B cell (primary cell): ENCODE data around the gene GALNT18. TPM values are rescaled to one million over a fixed set of nuclear protein-coding genes. Genes with fewer than 3 reads are reported as not detected.

Experiments used
- ATAC-seq: fragments of 200-7000 bp; cut with Tn5 transposase; one replicate; pipeline ENCODE4 v1.10.0; 2021; ENCODE audit warnings: low read depth, mild to moderate bottlenecking, moderate number of reproducible peaks, moderate library complexity
- CTCF ChIA-PET: fragments of 350-600 bp; sonication (Branson Sonifier 250); formaldehyde crosslinking; loops from one replicate; lab custom pipeline; 2021; ENCODE audit warnings: antibody characterized with exemption, inconsistent platforms; lab: Charles Lee
- POLR2A ChIA-PET: fragments of 350-600 bp; sonication (Branson Sonifier 250); formaldehyde crosslinking; loops from one replicate; lab custom pipeline; 2021; ENCODE audit warnings: antibody characterized with exemption; lab: Charles Lee
- DNase-seq: peaks from one replicate; pipeline ENCODE4 v3.0.0; 2013
- H2AFZ ChIP-seq: 2 replicates; pipeline ENCODE4 v1.6.1; 2012; ENCODE audit warnings: mild to moderate bottlenecking, low read depth, low read length; ENCODE audit not compliant: insufficient read depth, poor library complexity, severe bottlenecking
- H3K27ac ChIP-seq, 2 donors: 1 replicate in 1 of 2; 2 replicates in 1 of 2; pipeline ENCODE4 v1.5.1; 2012 to 2013; ENCODE audit warnings: low read length in 2 of 2, mild to moderate bottlenecking in 2 of 2, moderate library complexity in 1 of 2
- H3K27me3 ChIP-seq, 4 experiments: fragments of 200-600 bp in 1 of 4; sonication (generic) in 1 of 4; replicated peaks in 1 of 4; 1 replicate in 2 of 4; 2 replicates in 2 of 4; pipeline versions ENCODE4 v1.6.1 to v1.7.0; 2013 to 2016; ENCODE audit warnings: low read length in 3 of 4, mild to moderate bottlenecking in 2 of 4, mixed read lengths in 1 of 4, moderate library complexity in 1 of 4; ENCODE audit not compliant: insufficient read depth in 4 of 4, control insufficient read depth in 3 of 4; ENCODE audit errors: control extremely low read depth in 1 of 4
- H3K36me3 ChIP-seq, 2 experiments: replicated peaks in 1 of 2; 1 replicate in 1 of 2; 2 replicates in 1 of 2; pipeline versions ENCODE4 v1.6.1 to v1.7.1; 2013; ENCODE audit warnings: low read length in 1 of 2; ENCODE audit not compliant: insufficient read depth in 2 of 2, control insufficient read depth in 1 of 2; ENCODE audit errors: control extremely low read depth in 1 of 2, extremely low read depth in 1 of 2
- H3K4me1 ChIP-seq, 2 donors: fragments of 200-600 bp in 1 of 2; sonication (generic) in 1 of 2; 1 replicate in 1 of 2; 2 replicates in 1 of 2; pipeline versions ENCODE4 v1.5.1 to v1.6.1; 2013 to 2017; ENCODE audit warnings: low read length in 2 of 2; ENCODE audit not compliant: control insufficient read depth in 2 of 2, insufficient read depth in 2 of 2
- H3K4me2 ChIP-seq: replicated peaks from 2 replicates; pipeline ENCODE3; 2012; ENCODE audit warnings: mild to moderate bottlenecking, low read depth, low read length; ENCODE audit not compliant: poor library complexity, severe bottlenecking
- H3K4me3 ChIP-seq, 5 experiments: fragments of 200-600 bp in 1 of 5; sonication (generic) in 1 of 5; 1 replicate in 3 of 5; 2 replicates in 2 of 5; pipeline versions ENCODE4 v1.5.1 to v1.7.0; 2011 to 2016; ENCODE audit warnings: low read length in 4 of 5, mild to moderate bottlenecking in 4 of 5, low read depth in 2 of 5, control low read depth in 1 of 5, moderate library complexity in 1 of 5; ENCODE audit not compliant: insufficient read depth in 1 of 5; ENCODE audit errors: control extremely low read depth in 1 of 5, extremely low read depth in 1 of 5
- H3K79me2 ChIP-seq: fragments of 200-600 bp; sonication (generic); one replicate; pipeline ENCODE4 v1.6.0; 2016; ENCODE audit warnings: low read length; ENCODE audit not compliant: control insufficient read depth, insufficient read depth
- H3K9ac ChIP-seq: fragments of 200-600 bp; sonication (generic); 2 replicates; pipeline ENCODE4 v1.6.1; 2017; ENCODE audit warnings: mild to moderate bottlenecking, low read length, moderate library complexity
- H3K9me3 ChIP-seq, 3 donors: one replicate each; pipeline versions ENCODE4 v1.6.1 to v1.7.1; 2013; ENCODE audit warnings: low read length in 2 of 3; ENCODE audit not compliant: control insufficient read depth in 2 of 3, insufficient read depth in 1 of 3; ENCODE audit errors: control extremely low read depth in 1 of 3
- H4K20me1 ChIP-seq: 2 replicates; pipeline ENCODE4 v1.6.0; 2012; ENCODE audit warnings: mild to moderate bottlenecking, low read length; ENCODE audit not compliant: insufficient read depth, control insufficient read depth, poor library complexity, severe bottlenecking
- H3K27ac Mint-ChIP-seq: one replicate; pipeline ENCODE4 v1.8.0; 2021; ENCODE audit warnings: mixed read lengths
- H3K27me3 Mint-ChIP-seq: one replicate; pipeline ENCODE4 v1.8.0; 2021; ENCODE audit warnings: mixed read lengths
- H3K4me1 Mint-ChIP-seq: one replicate; pipeline ENCODE4 v1.8.0; 2021; ENCODE audit warnings: mixed read lengths
- H3K4me3 Mint-ChIP-seq: one replicate; pipeline ENCODE4 v1.8.0; 2021; ENCODE audit warnings: mixed read lengths
- H3K9me3 Mint-ChIP-seq: one replicate; pipeline ENCODE4 v1.8.0; 2022; ENCODE audit warnings: mixed read lengths; ENCODE audit not compliant: insufficient read depth
- EZH2 ChIP-seq: IDR thresholded peaks from 2 replicates; pipeline ENCODE4 v1.6.1; 2012; ENCODE audit warnings: borderline replicate concordance, low read depth, mild to moderate bottlenecking, moderate library complexity, low read length; ENCODE audit not compliant: insufficient read depth, poor library complexity, severe bottlenecking
- WGBS: methylation state at CpG from one replicate; pipeline ENCODE4 v1.1.5; 2013; ENCODE audit warnings: missing lambda C conversion rate; ENCODE audit not compliant: insufficient coverage; 5-methylcytosine and 5-hydroxymethylcytosine counted together
- intact Hi-C: fragments of 100-400 bp; cut with micrococcal nuclease; formaldehyde crosslinking; loops from one replicate; pipeline ENCODE4 v1.10.0; 2022
- polyA plus RNA-seq: library from polyadenylated mRNA; depleted of rRNA; stranded (reverse); fragments of >200 nt; gene quantifications from 2 replicates; pipeline ENCODE4 v1.2.3, GENCODE V29; 2012
- total RNA-seq, 2 donors: library from RNA; stranded (reverse); fragments of 120-200 nt in 1 of 2; gene quantifications; 1 replicate in 1 of 2; 2 replicates in 1 of 2; pipeline versions ENCODE4 v1.2.3 to v1.2.4, GENCODE V29; 2013 to 2022
- TF ChIP-seq, protein P1 (sequence below): fragments of 200-600 bp; IDR thresholded peaks from one replicate; pipeline ENCODE4 v1.8.0; 2022; ENCODE audit warnings: antibody characterized with exemption, mild to moderate bottlenecking

GALNT18 gene
- total and polyA plus RNA-seq, 2 donors (not counting 1 experiment from before 2014, with no cell fraction given), result not detected

DNA sequence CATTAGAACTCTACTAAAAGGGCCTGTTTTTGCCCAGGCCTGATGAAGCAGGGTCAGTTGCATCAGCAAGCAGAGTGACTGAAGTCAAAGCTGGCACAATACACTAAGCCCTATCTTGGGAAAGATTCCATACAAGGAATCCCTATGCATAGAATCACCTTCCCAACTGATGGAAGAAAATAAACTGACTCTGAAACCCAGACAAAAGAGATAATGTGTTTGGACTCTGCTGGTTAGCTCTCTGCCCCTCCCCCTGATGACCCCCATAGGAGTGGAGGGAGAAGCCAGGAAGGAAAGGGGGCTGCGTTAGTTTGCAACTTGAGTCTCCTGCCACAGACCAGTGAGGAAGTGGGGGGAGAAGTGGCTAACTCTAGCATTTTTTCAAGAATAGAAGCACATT lies 32.9 kb downstream of the GALNT18 start:
- H3K4me1 ChIP-seq, result no peaks in the 10 kb centered on the region
- Mint-ChIP-seq H3K27me3 (peaks cover 2% of the 10 kb centered on the region), H3K4me1 (no peaks in the 10 kb centered on the region), H3K9me3 (no peaks in the 10 kb centered on the region), H3K27ac (no peak overlapping the region), H3K4me3 (no peak overlapping the region)
- no peak for TF ChIP-seq EZH2
- TF ChIP-seq, protein P1, sequence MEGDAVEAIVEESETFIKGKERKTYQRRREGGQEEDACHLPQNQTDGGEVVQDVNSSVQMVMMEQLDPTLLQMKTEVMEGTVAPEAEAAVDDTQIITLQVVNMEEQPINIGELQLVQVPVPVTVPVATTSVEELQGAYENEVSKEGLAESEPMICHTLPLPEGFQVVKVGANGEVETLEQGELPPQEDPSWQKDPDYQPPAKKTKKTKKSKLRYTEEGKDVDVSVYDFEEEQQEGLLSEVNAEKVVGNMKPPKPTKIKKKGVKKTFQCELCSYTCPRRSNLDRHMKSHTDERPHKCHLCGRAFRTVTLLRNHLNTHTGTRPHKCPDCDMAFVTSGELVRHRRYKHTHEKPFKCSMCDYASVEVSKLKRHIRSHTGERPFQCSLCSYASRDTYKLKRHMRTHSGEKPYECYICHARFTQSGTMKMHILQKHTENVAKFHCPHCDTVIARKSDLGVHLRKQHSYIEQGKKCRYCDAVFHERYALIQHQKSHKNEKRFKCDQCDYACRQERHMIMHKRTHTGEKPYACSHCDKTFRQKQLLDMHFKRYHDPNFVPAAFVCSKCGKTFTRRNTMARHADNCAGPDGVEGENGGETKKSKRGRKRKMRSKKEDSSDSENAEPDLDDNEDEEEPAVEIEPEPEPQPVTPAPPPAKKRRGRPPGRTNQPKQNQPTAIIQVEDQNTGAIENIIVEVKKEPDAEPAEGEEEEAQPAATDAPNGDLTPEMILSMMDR, result no peak
- peaks cover 0 to 3% (median 0%) of the 10 kb centered on the region in 4 experiments for H3K27me3 ChIP-seq
- H3K79me2 ChIP-seq, result no peaks in the 10 kb centered on the region
- intact Hi-C loops, result no loop called here
- no peak overlapping the region for H3K4me3 ChIP-seq
- no CpG with 5 or more reads among the region's 1 CpG for WGBS
- H3K36me3 ChIP-seq, result no peaks in the 10 kb centered on the region
- H3K4me2 ChIP-seq, result no peak overlapping the region
- H3K9me3 ChIP-seq, result no peaks in the 10 kb centered on the region
- CTCF ChIA-PET, result no interaction called here
- DNase-seq (no peak), ATAC-seq (no peak)
- H4K20me1 ChIP-seq, result no peaks in the 10 kb centered on the region
- no peak overlapping the region for H3K27ac ChIP-seq
- H2AFZ ChIP-seq, result no peak overlapping the region
- H3K9ac ChIP-seq, result no peak overlapping the region
- POLR2A ChIA-PET, result no interaction called here

- H3K4me2 ChIP-seq, result no peak overlapping the region
- no peaks in the 10 kb centered on the region for H4K20me1 ChIP-seq
- ChIA-PET CTCF (no interaction called here), POLR2A (no interaction called here)
- no peak overlapping the region for H2AFZ ChIP-seq
- H3K79me2 ChIP-seq, result no peaks in the 10 kb centered on the region
- H3K4me3 ChIP-seq, result no peak overlapping the region
- no peak overlapping the region for H3K27ac ChIP-seq
- H3K27me3 ChIP-seq, result peaks cover 0 to 3% (median 0%) of the 10 kb centered on the region in 4 experiments
- Mint-ChIP-seq H3K9me3 (no peaks in the 10 kb centered on the region), H3K27ac (no peak overlapping the region), H3K4me3 (no peak overlapping the region), H3K27me3 (peaks cover 2% of the 10 kb centered on the region), H3K4me1 (no peaks in the 10 kb centered on the region)
- intact Hi-C loops, result no loop called here
- TF ChIP-seq, protein P1, result no peak
- TF ChIP-seq EZH2, result no peak
- no CpG with 5 or more reads among the region's 2 CpGs for WGBS
- H3K36me3 ChIP-seq, result no peaks in the 10 kb centered on the region
- no peak for ATAC-seq
- no peak overlapping the region for H3K9ac ChIP-seq
- DNase-seq, result no peak
- H3K9me3 ChIP-seq, result no peaks in the 10 kb centered on the region
- no peaks in the 10 kb centered on the region for H3K4me1 ChIP-seq
These were observed 33.6 kb downstream of the GALNT18 start for GRCh38 chr11:11588243-11588642.
